Stimulated activated CD8-positive, alpha-beta memory T cell treated with anti-CD3 and anti-CD28 coated beads, Interleukin-4, amount 100 ng/mL, for 24 hours (primary cell): Measurements from ENCODE around the gene FAM229B.
"Not testable (repeated sequence)": the region's sequence is repeated elsewhere in the genome, so short reads cannot be mapped to it uniquely, and the experiment has no call there.

ENCODE experiments used
- DNase-seq: peaks from one replicate; pipeline ENCODE4 v3.0.0-alpha.2; 2020; ENCODE audit warnings: low read depth

The FAM229B gene

DNA sequence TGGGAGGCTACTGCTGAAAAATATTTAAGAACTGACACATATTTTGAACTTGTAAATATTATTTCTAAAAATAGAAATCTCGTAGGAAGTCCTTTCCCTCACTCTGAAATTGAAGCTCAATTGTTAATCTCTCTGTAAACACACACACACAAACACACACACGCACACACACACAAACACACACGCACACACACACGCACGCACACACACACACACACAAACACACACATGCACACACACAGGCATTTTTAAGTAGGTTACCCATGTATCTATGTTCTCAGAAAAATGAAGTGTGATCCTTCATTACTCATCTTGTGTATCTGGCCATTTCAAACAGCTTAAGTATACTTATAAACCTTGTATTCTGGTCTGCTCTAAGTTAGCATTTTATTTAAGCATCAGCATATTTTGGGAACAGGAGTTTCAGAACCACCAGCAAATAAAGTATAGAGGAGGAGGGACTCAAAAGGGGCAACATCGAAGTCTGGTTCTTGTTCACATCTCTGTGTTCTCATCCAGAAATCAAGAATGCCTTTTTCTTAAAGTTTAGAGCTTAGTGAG, 21.9 kb upstream of the FAM229B start:
- DNase-seq: no peak

DNA sequence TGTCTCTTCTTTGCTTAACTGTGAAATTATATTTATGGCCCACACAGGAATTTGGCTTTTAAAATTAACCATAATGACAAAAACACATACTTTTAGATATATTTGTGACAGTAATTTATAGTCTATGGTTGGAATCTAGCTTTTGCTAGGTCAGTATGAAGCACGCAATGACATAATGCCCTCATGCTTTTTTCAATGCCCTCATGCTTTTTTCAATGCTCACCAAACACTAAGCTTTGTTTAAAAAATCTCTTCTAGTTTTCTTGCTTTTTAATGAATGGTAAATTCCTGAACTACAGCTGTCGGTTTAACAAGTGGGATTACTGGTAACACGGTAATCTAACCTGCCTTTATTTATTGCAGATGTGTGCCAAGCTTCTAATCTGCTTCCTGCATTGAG, 20.8 kb upstream of the FAM229B start:
- no peak for DNase-seq

DNA sequence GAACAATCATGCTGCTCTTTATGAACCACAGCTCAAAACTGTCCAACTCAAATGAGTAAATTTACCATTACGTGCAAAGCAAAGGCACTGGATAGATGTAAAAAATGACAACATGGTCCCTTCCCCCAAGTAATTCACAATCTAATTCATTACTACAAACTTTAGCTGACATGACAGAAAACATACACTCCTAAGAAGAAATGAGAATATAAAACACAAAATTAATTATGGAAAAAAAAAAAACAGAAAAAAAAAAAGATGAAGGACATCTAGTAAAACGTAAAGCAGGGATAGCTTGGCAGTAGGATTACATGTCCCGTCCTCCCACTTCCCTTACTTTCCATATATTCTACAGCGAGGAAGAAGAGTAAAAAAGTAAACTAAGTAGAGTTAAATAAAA, 5.8 kb upstream of the FAM229B start:
- DNase-seq: no peak

DNA sequence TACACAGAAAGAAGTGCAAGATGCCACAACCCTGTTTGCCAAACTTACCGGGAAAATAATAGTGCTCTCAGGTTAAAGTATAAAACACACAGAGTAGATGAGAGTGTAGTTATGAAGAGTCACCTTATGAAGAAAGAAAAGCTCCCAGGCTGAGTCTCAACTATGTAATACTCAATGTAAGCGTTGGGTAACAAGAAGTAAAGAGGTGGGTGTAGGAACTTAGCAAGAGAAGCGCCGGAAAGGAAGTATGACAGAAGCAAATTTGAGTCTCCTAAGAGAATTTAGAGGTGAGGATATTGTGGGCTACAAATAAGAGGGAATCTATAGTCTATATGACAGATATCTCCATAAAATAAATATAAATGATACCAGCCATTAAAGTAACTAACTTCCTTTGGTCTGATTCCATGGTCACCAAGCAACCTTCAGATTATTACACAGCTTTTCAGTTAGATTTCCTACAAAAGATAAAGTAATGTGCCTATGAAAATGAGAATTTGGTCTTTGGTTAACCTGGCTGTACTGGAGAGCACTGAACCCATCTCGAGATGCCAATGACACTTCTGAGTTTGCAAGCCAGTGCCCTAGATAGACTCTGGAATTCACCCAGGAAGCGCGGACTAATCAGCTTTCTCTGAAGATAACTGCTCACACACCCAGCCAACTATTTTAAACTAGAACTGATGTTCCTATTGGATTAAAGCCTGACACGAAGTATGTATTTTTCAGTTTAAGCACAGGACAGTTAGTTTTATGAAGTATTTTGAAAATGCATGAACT, 1.9 kb upstream of the FAM229B start:
- no peak for DNase-seq

DNA sequence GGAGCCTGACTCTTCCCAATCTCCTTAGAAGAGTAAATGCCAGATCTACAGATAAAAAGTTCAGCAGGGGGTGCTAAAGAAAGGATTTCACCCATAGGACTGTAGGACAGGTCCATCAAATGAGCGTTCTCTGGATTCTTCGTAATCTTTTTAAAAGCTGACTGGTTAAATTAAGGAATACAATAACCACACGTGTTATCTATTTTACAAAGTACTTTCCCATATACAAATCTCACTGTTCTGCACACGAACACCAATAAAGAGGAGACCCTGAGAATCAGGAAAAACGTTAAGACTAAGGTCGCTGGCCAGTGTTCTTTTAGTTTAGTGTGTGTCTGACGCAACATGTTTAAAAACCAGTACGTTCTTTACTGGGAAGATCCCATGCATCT, 651 bp upstream of the FAM229B start:
- no peak for DNase-seq

DNA sequence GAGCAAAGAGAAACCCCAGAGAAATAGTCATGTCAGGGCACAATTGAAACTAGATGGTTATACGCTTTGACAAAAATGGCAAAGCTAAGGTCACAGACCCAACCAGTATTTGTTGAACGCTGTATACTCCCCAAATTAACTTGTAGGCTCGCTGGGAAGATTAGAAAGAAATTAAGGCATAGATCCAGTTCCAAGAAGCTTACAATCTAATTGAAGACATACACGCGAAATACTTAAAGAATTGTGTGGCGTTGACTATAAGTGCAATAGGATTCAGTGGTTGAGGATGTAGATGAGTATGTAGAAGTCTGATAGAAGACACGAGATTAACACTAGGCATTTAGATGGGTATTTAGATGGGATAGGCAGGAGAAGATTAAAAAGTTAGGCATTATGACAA, 525 bp downstream of the FAM229B start:
- no peak for DNase-seq

DNA sequence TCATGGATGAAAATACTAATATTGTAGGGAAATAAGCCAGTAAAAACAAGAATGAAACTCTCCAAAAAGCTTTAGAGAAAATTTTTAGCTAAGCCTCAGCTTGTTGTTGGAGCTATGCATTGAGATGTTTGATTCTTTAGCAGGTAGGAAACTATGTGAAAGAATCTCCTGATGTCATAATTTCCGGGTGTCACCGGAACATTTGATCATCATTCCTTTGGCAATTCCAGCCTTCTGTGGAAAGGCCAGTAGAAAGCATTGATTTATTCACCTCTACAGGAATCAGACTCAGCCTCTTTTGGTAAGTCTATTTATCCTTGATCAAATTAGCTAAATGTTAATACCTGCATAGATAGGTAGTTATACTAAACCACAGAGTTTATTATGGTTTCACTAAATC, 9.5 kb downstream of the FAM229B start:
- DNase-seq: no peak

DNA sequence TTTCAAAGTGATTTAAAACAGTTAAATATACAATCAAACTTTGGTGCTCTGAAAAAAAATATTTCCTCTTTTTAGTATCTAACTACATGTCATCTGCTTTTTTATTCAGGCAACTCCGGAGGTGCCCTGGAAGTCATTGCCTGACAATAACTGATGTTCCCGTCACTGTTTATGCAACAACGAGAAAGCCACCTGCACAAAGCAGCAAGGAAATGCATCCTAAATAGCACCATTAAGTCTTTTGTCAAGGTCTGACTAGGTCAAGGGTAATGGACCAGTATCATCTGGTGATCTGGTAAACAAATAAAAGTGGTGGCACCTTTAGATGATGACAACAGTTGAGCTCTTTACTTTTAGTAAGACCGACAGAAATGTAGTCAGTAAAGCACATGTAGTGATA, 13.2 kb downstream of the FAM229B start:
- no peak for DNase-seq

DNA sequence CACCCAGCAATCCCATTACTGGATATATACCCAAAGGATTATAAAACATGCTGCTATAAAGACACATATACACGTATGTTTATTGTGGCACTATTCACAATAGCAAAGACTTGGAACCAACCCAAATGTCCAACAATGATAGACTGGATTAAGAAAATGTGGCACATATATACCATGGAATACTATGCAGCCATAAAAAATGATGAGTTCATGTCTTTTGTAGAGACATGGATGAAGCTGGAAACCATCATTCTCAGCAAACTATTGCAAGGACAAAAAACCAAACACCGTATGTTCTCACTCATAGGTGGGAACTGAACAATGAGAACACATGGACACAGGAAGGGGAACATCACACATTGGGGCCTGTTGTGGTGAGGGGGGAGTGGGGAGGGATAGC, 18.6 kb downstream of the FAM229B start:
- DNase-seq: not testable (repeated sequence)

DNA sequence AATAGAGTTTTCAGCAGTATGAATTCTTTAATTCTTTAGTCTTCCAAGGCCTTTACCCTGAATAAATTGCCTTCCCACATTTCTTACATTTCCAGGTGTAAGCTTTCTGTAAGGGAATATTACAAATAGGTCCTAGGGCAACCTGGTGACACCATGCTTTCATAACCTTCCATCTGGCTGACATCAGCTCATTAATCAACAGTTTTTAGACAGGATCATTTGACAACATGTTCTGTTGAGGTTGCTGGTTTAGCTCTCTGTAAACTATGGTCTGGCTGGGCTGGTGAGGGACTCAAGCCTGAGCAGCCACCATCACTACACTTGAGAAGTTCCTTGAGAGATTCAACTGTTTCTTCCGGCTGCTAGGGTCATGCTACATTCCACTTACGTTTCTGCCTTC, 19.2 kb downstream of the FAM229B start:
- DNase-seq: no peak

DNA sequence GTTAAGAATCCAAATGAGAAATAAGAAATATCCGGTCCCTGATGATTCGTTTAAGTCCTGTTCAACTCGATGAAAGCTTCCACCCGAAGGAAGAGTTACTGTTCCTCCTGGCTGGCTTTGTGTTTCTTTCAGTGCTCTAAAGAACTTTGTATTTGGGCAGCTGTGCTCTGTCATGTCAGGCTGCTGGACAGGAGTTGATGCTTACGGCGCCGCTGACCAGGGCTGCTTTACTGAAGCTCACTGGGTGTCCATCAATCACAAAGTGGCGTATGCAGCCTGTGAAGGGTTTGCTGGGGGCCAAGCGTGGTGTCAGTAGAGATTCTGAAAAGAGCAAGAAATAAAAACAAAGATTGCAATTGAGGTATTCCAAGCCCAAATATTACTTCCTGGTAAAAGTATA, 21.9 kb downstream of the FAM229B start:
- no peak for DNase-seq

DNA sequence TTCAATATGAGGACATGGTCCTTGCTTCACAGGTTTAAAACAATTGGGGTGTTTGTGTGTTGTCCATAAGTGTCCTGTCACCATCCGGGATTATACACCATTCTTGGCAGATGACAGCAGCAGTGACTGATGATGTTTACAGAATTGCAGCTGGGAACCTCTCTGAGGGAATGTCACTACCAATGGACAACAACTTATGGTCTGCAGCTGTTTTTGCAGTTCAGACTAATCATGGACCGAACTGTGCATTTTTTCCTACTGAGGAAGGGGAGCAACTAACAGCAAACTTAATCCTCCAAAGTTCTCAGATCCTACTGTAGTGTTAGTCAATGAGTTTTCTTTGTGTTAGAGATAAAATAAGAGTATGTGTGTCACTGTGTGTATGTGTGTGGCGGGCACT, 26.0 kb downstream of the FAM229B start:
- DNase-seq: no peak

DNA sequence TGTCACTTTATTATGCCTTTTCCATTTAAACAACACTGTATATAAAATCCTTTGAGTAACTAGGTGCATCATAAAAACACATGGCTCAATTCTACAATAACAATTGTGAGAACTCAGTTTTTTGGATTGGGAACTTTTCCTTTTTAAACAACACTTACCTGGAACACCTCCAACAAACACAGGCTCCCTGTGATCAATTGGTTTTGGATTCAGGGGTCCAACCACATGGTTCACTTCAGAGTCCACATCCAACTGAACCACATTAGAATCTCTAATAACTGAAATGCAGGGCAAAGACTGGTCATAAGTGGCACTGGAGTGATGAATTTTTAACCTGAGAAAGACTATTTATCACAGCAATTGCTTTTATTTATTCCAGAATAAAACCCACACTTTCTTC, 26.5 kb downstream of the FAM229B start:
- no peak for DNase-seq

DNA sequence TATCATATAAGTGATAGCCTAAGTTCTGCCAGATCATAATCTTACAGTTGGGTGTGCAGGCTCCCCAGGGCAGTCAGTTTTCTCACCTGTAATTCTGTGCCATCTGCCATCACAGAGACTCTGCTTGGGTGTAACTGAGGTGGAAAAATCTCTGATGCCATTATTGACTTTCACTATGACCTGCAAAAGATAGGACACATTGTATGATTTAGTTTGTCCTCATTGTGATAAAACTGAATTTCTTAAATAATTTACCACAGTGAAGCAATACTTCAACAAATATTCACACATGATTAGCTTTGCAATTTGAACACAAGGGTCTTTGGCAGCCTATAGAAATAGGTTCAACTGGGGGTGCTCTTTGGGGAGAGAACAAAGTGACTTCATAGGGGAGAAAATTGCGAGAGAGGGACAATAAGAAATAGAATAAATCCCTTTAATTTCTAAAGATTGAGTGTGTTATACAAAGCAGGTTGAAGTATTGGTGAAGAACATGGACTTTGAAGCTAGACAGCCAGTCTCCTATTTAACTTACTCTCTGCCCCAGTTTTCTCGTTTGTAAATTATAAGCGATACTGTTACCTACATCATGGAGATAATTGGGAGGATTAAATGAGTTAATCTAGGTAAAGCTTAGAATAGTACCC, 27.3 kb downstream of the FAM229B start:
- no peak for DNase-seq

DNA sequence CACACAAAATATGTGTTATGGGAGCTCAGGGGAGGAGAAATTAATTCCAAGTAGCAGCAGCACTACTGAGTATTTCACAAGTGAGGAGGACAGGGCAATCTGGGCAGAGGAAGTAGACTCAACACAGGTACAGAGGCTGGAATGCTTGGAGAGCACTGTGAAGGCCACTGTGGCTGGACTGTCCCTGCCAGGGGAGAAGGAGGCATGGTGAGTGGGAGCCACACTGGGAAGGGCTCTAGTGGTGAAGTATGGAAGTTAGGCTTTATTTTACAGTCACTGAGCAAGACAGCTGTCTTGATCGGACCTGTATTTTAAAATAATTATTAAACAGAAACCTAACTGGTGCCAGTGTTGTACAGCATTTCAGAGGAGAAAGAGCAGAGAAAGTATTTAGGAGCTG, 28.8 kb downstream of the FAM229B start:
- no peak for DNase-seq

DNA sequence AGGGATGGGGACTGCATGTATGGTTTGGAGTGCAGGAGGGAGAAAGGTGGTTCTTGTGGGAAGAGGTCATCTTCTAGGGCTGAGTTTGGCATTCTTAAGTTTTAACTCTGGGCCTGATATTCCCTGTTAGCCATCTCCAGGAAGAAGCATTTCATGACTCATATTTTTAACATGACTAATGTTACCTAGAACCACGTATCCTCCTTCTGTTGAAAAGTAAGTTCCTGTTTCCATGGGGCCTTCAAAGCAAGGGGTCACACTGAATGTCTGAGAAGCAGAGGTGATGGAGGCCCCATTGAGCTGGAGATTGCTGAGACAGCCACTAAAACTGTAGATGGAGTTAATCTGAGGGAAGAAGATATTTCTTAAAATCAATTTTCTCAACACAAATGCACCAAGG, 30.2 kb downstream of the FAM229B start:
- no peak for DNase-seq

DNA sequence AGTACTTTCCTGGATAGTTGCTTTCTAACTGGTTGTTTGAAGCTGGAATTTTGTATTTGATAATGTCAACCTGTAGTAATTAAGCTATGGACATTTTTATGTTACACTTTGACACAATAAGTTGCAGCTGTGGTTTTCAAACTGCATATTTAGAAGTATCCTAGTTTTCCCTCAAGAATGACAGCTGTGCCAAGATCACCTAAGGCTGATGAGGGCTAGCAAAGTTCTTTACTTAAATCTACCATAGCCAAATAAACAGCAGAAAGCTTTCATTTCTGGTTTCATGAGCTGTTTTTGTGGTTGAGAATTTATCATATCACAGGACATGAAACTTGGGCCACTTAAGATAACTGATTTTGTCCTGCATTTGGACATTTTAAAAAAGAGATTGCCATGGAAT, 30.6 kb downstream of the FAM229B start:
- no peak for DNase-seq

DNA sequence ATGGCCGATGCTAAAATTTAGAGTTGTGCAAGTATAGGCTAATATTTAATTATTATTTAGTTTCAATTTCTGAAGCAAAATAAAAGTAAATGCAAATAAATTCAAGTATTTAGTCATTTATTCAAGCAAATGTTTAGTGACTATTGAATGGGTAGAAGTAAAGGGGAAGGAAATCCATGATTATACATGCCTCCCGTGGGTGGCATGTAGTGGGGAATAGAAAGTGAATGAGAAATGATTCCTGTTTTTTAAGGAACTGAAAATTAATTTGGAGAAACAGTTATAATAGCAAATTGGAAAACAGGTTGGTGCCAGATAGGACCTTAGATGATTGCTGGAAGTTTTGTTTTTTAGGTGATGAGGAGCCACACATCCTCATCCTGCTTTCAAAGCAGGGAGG, 35.4 kb downstream of the FAM229B start:
- DNase-seq: no peak

DNA sequence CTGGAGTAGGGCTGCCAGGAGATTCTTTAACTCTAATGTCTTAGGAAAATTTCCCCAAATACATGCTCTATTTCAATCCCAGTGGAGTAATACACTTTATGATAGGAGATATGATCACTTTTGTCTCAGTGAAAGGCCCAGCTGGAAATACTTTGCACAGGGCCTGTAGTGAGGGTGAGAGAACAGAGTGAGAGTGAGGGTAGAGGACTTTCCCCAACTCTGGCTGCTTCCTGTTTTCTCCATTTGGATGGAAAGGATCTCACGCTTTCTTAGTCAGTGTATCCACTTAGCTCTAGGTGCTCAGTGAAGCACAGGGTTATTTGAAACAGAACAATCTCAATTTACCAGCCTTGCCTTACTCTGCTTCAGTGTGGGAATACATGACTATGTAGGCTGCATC, 36.6 kb downstream of the FAM229B start:
- DNase-seq: no peak

DNA sequence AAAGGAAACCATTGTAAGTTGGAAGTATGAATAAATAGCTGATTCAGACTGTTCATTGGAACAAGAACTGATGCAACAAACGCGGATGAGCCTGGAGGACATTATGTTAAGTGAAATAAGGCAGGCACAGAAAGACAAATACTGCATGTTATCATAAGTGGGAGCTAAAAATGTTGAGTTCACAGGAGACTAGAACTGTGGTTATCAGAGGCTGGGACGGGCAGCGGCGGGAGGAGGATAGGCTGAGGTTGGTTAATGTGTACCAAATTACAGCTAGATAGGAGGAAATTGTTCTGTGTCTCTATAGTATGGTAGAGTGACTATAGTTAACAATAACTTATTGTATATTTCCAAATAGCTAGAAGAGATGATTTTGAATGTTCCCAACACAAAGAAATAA, 40.8 kb downstream of the FAM229B start:
- DNase-seq: no peak

DNA sequence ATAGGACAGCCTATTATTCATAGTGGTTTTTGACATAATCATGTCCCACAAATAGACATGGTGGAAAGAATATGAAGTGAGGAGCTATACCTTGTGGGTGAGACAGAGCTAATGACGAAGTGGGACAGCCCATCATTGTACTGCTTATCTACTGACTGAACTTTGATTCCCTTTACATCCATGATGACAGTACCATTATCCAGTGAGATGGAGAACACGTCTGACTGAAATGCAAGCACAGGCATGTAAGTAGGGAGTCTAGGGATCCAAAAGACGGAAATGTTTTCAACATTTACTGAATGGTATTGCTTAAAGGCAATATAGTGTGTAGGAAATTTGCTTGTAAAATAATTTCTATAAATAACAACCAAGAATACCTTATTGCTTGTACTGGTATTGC, 43.5 kb downstream of the FAM229B start:
- DNase-seq: no peak

DNA sequence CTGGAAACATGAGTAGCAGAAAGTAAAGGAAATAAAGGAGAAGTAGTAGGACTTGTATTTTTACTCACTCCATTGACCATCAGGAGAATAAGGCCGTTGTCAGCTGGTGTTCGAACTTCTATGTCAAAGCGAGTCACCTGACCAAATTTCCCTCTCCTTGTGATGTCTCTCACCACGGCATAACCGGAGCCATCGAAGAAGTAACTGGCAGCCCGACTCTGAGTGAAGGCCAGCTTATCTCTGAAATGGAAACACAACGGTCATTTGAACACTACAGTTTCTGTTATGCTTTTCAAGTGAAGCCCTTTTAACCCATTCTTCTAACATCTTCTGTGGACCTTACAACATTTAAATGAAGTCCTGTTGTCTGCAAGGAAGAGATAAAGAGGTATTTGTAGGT, 51.7 kb downstream of the FAM229B start:
- no peak for DNase-seq

DNA sequence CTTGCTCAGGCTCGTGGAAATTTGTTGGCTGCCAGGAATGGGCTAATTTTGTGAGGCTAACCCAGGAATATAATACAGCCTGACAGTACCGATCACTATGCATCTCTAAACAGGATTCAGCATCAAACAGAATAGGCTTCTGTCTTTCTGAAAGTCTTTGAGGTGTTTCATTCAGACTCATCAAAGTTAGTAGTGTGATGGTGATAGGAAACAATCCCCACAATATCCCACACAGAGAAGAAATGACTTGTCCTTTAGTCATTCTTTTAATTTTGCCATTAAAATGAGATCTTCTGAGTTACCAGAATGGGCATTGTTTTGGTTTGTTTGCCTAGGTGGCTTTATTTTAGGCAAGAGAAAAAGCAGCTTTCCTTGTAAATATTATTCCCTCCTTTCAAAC, 54.3 kb downstream of the FAM229B start:
- DNase-seq: no peak
